PC-9 (cell line): ENCODE data around the gene ROR2. TPM values are rescaled to one million over a fixed set of nuclear protein-coding genes. Genes with fewer than 3 reads are reported as not detected.

ENCODE experiments used
- BruUV-seq: library from RNA; stranded (reverse); fragments of 400-500 nt; replicated peaks from 2 replicates; lab custom pipeline; 2021; lab: Mats Ljungman, UMichigan
- CTCF ChIA-PET: fragments of 300-600 bp; sonication (Branson Sonifier 250); formaldehyde crosslinking; loops from one replicate; lab custom pipeline; 2022; ENCODE audit warnings: antibody characterized with exemption; lab: Charles Lee
- POLR2A ChIA-PET: fragments of 300-600 bp; sonication (Branson Sonifier 250); formaldehyde crosslinking; loops from one replicate; lab custom pipeline; 2022; ENCODE audit warnings: antibody characterized with exemption; ENCODE audit not compliant: unreplicated experiment; lab: Charles Lee
- DNase-seq, 2 experiments: peaks; one replicate each; pipeline versions ENCODE4 v3.0.0 to v3.0.0-alpha.2; 2015 to 2022; ENCODE audit warnings: mixed read lengths in 1 of 2
- H2AFZ ChIP-seq: fragments of 200-600 bp; sonication (generic); 2 replicates; pipeline ENCODE4 v1.8.1; 2017; ENCODE audit warnings: antibody characterized with exemption
- H3F3A ChIP-seq: fragments of 200-600 bp; sonication (generic); 2 replicates; pipeline ENCODE4 v1.8.1; 2017; ENCODE audit warnings: antibody characterized with exemption, mild to moderate bottlenecking, low read depth; ENCODE audit not compliant: insufficient read depth
- H3K27ac ChIP-seq: fragments of 200-600 bp; sonication (generic); 2 replicates; pipeline ENCODE4 v1.6.1; 2016; ENCODE audit warnings: mixed run types
- H3K27me3 ChIP-seq: fragments of 200-600 bp; sonication (generic); 2 replicates; pipeline ENCODE4 v1.6.1; 2016; ENCODE audit warnings: low read depth, mixed run types; ENCODE audit not compliant: insufficient read depth
- H3K36me3 ChIP-seq: fragments of 200-600 bp; sonication (generic); 2 replicates; pipeline ENCODE4 v1.6.1; 2016; ENCODE audit warnings: low read depth, mixed run types
- H3K4me1 ChIP-seq: fragments of 200-600 bp; sonication (generic); replicated peaks from 2 replicates; pipeline ENCODE4 v1.6.1; 2016; ENCODE audit warnings: mixed run types; ENCODE audit not compliant: insufficient read depth
- H3K4me2 ChIP-seq: fragments of 200-600 bp; sonication (generic); 2 replicates; pipeline ENCODE4 v1.6.1; 2017; ENCODE audit warnings: mixed run types
- H3K4me3 ChIP-seq: fragments of 200-600 bp; sonication (generic); 2 replicates; pipeline ENCODE4 v1.6.1; 2016; ENCODE audit warnings: mixed run types
- H3K79me2 ChIP-seq: fragments of 200-600 bp; sonication (generic); 2 replicates; pipeline ENCODE4 v1.6.1; 2017; ENCODE audit warnings: low read depth, mixed run types
- H3K9me2 ChIP-seq: fragments of 200-600 bp; sonication (generic); 2 replicates; pipeline ENCODE4 v1.8.1; 2017; ENCODE audit warnings: mild to moderate bottlenecking; ENCODE audit not compliant: insufficient read depth
- H3K9me3 ChIP-seq: fragments of 200-600 bp; sonication (generic); 2 replicates; pipeline ENCODE4 v1.8.1; 2016; ENCODE audit warnings: low read depth; ENCODE audit not compliant: insufficient read depth
- H4K20me1 ChIP-seq: fragments of 200-600 bp; sonication (generic); 2 replicates; pipeline ENCODE4 v1.8.1; 2017; ENCODE audit not compliant: insufficient read depth
- EZH2 ChIP-seq: fragments of 200-600 bp; sonication (generic); IDR thresholded peaks from 2 replicates; pipeline ENCODE4 v1.8.0; 2017; ENCODE audit warnings: antibody characterized with exemption, low read depth
- intact Hi-C: fragments of 100-400 bp; cut with micrococcal nuclease; formaldehyde crosslinking; loops from one replicate; pipeline ENCODE4 v1.10.0; 2022; ENCODE audit not compliant: unreplicated experiment
- total RNA-seq: library from RNA; stranded (reverse); gene quantifications from 2 replicates; pipeline ENCODE4 v1.2.3, GENCODE V29; 2021
- TF ChIP-seq, protein P1 (sequence below): fragments of 200-600 bp; sonication (generic); conservative IDR thresholded peaks from 2 replicates; pipeline ENCODE4 v1.6.1; 2017; ENCODE audit warnings: mixed run types, antibody characterized with exemption, mild to moderate bottlenecking, moderate library complexity

ROR2 gene
- total RNA-seq, 1 experiment from 2014 or later, result not detected

DNA sequence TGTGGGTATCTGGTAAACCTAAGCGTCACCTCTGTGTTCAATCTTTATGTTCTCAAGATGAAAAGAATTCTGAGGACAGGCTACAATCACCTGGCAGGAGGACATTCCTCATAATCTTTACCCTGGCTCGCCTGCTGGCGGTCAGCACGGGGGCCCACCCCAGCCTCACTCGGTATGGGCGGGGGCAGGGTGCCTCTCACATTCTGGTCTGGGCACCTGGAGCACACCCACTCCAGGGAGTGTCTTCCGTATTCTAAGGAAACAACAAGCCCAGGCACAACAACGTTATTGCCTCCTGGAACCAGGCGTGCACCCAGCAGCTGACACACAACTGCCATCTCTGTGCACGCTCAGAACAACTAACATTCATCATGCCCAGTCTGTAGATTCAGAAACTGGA is 179.8 kb downstream of the ROR2 start:
- no TSS peak for BruUV-seq
- POLR2A ChIA-PET, result no interaction called here
- no peaks in the 10 kb centered on the region for H3K9me3 ChIP-seq

DNA sequence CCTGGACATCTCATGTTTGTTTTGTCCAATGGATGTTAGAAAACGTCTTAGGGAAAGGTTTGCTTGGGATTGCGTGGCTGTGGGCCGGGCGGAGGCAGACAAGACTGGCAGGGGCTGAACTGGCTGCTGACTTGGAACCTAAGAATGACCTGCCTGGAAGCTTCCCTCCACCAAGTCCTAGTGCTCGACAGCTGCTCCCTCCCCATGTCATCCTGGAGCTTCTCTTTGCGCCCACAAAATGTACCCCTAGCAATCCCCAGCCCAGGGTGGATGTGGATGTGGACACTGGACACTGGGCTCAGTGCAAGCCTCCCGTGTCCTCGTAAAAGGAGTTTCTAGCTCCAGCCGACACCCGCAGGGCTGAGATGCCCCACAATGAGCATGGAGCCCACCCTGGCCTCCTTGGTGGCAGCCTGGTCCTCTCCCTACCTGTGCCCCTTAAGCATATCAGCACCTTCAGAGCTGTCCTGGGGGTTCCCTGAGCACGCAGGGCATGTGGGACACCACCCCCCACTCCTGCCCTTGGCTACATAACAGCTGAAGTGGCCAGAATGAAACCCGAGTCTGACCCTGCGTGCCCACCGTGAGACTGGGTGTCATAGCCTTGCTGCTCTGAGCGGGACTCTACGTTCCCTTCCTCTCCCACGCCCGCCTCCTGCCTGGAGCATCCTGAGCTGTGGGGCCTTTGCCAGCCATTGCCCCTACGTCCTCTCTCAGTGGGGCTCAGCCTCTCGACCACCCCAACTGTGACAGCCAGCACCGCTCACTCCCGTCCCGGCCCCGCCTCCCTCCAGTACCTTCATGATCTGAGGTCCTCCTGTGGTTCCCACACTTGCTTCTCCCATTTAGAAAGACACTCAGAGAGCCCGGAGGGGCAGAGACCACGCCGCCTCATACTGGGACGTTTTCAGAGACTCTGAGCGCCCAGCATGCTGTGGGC is 180.8 kb downstream of the ROR2 start:
- Histone ChIP-seq H3K4me1 (no peaks in the 10 kb centered on the region), H3K36me3 (no peaks in the 10 kb centered on the region), H4K20me1 (no peaks in the 10 kb centered on the region), H3K27me3 (peaks cover 98% of the 10 kb centered on the region), H2AFZ (no peak overlapping the region), H3K4me3 (no peak overlapping the region), H3F3A (no peaks in the 10 kb centered on the region), H3K79me2 (no peaks in the 10 kb centered on the region), H3K27ac (no peak overlapping the region), H3K9me3 (no peaks in the 10 kb centered on the region), H3K9me2 (no peaks in the 10 kb centered on the region), H3K4me2 (no peak overlapping the region)
- no peak for DNase-seq
- CTCF ChIA-PET, result no interaction called here
- BruUV-seq, result no TSS peak
- TF ChIP-seq, protein P1, sequence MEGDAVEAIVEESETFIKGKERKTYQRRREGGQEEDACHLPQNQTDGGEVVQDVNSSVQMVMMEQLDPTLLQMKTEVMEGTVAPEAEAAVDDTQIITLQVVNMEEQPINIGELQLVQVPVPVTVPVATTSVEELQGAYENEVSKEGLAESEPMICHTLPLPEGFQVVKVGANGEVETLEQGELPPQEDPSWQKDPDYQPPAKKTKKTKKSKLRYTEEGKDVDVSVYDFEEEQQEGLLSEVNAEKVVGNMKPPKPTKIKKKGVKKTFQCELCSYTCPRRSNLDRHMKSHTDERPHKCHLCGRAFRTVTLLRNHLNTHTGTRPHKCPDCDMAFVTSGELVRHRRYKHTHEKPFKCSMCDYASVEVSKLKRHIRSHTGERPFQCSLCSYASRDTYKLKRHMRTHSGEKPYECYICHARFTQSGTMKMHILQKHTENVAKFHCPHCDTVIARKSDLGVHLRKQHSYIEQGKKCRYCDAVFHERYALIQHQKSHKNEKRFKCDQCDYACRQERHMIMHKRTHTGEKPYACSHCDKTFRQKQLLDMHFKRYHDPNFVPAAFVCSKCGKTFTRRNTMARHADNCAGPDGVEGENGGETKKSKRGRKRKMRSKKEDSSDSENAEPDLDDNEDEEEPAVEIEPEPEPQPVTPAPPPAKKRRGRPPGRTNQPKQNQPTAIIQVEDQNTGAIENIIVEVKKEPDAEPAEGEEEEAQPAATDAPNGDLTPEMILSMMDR, result no peak
- TF ChIP-seq EZH2, result no peak
- POLR2A ChIA-PET, result no interaction called here
- intact Hi-C loops, result no loop called here

More for the DNA sequence above, 179.8 kb downstream of the ROR2 start:
- Histone ChIP-seq H2AFZ (no peak overlapping the region), H3F3A (no peaks in the 10 kb centered on the region), H3K27me3 (peaks cover 99% of the 10 kb centered on the region), H3K9me2 (no peaks in the 10 kb centered on the region), H3K4me1 (no peaks in the 10 kb centered on the region), H3K4me3 (no peak overlapping the region), H4K20me1 (no peaks in the 10 kb centered on the region), H3K79me2 (no peaks in the 10 kb centered on the region), H3K27ac (no peak overlapping the region), H3K4me2 (no peak overlapping the region), H3K36me3 (no peaks in the 10 kb centered on the region)
- no peak for TF ChIP-seq EZH2
- TF ChIP-seq, protein P1, result no peak
- intact Hi-C loops, result loop anchor here (10.0 kb wide), 3 partner anchors 185 to 865 kb away; partner anchors contain the start of gene ROR2
- CTCF ChIA-PET, result no interaction called here
- no peak for DNase-seq

DNA sequence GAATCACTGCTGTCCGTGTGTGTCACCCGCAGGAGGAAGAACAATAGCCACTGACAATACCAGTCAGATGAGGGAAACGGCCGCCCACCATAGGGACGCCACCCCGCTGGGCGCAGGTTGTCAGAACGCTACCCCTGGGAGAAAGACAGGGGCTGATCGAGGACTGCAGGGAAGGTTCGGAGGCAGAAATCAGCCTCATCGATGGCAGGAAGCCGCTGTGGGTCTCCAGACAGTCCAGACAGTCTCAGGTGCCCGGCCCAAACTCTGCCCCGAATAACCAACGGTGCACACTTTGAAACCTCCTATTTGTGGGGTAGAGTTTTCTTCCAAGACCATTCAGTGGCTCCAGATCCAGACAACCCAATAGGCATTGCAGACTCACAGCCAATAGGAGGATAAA is 181.5 kb downstream of the ROR2 start:
- H3K9me2 ChIP-seq, result no peaks in the 10 kb centered on the region
- H3K4me3 ChIP-seq, result no peak overlapping the region
- POLR2A ChIA-PET, result no interaction called here
- H3K27me3 ChIP-seq, result peaks cover 98% of the 10 kb centered on the region
- no peaks in the 10 kb centered on the region for H3K79me2 ChIP-seq
- H3K4me1 ChIP-seq, result no peaks in the 10 kb centered on the region
- TF ChIP-seq, protein P1, result no peak
- no peak for TF ChIP-seq EZH2
- no peak overlapping the region for H3K4me2 ChIP-seq
- CTCF ChIA-PET, result no interaction called here
- no peaks in the 10 kb centered on the region for H3K36me3 ChIP-seq
- DNase-seq, result no peak
- H3K9me3 ChIP-seq, result no peaks in the 10 kb centered on the region
- no peaks in the 10 kb centered on the region for H4K20me1 ChIP-seq
- H3F3A ChIP-seq, result no peaks in the 10 kb centered on the region
- no peak overlapping the region for H2AFZ ChIP-seq
- intact Hi-C loops, result no loop called here
- BruUV-seq, result no TSS peak
- no peak overlapping the region for H3K27ac ChIP-seq
